ENCODE measurements around the gene GOSR2.

DNA sequence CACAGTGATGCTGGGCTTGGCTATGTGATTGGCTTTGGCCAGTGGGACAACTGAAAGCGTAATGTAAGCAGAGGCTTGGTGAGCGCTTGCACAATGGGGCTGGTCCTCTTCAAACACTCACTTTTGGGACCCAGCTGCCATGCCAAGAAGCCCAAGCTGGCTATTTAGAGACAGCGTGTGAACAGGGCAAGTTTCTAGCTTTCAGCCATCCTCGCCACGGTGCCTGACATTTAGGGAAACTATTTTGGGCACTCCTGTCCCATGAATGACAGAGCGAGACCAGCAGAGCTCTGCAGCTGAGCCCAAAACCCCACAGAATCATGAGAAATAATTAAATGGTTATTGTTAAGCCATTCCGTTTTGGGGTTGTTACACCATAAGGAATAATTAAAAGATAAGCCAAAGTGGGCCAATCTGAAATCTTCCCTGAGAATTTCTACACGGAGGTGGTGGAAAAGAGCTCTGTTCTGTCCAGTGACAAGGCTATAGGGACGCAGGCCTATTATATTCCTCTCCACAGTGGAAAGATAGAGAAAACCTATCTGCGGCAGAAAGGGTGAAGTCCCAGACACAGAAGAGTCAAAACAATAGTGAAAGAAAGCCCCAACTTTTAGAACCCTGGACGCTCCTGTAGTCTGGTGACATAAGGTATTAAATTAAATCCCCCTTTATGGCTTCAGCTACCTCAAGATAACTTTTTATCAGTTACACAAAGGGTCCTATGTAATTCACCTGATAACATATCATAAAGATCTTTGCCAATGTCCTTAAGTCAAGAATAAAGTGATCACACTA is 66.9 kb downstream of the GOSR2 start:
- TF ChIP-seq, protein P1, sequence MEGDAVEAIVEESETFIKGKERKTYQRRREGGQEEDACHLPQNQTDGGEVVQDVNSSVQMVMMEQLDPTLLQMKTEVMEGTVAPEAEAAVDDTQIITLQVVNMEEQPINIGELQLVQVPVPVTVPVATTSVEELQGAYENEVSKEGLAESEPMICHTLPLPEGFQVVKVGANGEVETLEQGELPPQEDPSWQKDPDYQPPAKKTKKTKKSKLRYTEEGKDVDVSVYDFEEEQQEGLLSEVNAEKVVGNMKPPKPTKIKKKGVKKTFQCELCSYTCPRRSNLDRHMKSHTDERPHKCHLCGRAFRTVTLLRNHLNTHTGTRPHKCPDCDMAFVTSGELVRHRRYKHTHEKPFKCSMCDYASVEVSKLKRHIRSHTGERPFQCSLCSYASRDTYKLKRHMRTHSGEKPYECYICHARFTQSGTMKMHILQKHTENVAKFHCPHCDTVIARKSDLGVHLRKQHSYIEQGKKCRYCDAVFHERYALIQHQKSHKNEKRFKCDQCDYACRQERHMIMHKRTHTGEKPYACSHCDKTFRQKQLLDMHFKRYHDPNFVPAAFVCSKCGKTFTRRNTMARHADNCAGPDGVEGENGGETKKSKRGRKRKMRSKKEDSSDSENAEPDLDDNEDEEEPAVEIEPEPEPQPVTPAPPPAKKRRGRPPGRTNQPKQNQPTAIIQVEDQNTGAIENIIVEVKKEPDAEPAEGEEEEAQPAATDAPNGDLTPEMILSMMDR (IDR thresholded peaks at IDR 0.05), result no peak
- TF ChIP-seq EP300 (IDR thresholded peaks at IDR 0.05), result no peak

Measured in tibial nerve (tissue), 4 donors.